NCI-H128 (cell line): ENCODE measurements around the gene MAGI2.

Source experiments
- DNase-seq: peaks from one replicate; lab custom pipeline; 2025; ENCODE audit not compliant: unreplicated experiment; lab: John Stamatoyannopoulos, UW

The MAGI2 gene

DNA sequence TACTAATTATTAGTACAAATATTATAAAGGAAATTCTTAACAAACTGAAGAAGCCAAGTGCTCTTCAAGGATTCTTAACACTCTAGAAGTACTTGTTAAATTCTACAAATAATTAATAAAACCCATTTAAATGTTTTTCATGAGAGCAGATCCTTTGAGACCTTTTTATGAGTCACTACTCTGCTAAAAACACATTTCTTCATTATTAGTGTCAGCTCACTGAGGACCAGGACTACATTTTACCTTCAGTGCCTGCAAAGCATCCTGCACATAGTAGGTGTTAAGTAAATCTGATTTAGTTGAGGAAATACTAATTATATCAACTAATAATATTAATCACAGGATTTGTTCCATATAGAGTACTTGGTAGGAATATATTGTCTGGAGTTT, 1381.3 kb downstream of the MAGI2 start:
- DNase-seq: no peak

DNA sequence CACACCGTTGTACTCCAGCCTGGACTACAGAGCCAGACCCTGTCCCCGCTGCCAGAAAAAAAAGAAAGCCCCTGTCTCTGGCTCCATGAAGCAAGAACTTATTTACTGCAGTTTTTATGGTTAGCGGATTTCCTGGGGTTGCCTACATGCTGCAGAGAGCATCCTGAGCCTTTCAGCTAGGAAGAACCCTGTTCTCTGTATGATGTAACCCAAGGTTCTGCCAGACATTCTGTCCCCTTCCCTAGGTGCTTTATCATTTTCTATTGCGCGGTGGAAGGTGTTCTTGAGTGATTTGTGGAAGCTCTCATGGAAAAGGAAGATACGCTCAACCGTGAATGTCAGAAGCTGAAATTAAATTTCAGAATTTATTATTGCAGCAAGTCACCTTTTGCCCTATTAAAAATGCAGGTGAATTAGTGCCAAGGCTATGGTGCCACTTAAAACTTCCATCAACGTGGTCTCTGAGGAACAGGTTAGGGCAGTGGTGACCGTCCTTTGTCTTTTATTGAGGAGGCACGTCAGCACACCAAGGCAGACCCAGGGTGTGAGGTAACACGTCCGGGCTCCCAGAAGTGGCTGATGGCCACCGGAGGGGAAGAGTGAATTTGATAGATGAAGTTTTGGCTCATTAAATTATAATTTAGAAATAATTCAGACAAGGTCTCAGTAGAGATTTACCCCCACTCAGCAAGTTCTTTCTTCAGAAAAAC, 1381.8 kb downstream of the MAGI2 start:
- no peak for DNase-seq

DNA sequence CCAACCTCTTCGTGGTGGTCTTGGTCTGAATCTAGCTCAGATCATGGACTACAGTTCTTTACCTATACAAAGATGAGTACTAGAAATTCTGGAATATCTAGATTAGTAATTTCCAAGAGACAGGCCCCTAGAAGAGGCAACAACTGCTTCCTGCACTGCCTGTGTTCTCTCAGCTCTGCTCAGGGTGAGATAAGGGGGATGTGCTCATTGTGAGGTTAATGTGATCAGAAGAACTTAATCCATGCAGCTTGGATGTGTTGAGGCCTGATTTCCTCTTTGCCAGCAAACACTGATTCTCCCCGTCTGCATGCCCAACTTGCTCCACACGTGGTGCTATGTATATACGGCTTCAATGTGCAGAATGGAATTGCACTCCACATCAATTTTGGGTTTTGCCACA, 1386.9 kb downstream of the MAGI2 start:
- DNase-seq: no peak

DNA sequence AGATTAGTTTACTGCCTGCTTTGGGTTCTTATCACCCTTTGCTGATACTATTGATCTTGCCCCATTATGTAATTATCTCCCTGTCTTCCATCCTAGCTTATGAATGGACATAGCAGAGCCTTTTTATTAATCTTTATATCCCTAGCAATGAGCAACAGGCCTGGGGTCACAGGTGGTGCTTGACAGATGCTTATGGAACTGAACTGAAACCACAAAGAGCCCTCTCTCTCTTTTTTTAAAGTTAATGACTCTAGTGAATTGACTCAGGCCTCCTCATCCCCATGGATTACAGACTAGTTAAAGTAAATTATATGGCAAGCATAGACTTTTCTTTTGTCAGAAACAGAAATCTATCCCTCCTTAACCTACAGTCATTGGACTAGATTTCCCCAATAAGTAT, 1389.7 kb downstream of the MAGI2 start:
- DNase-seq: no peak

DNA sequence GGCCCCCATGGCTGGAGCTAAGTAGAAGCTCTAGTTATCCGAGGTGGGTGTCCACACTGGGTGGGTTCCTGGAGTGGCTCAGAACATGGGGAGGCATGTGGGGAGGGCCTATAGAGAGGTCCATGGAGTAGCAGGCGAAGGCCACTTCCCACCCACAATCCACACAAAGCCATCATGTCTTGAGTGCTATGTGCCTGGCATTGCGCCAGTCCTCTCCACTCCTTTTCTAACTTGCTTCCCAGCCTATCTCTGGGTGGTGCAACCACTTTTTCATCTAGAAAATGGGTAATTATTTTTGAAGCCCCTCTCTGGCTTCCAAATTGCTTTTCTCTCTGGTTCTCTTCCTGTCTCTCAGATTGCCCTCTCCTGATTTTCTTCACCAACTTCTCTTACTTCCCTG, 1391.3 kb downstream of the MAGI2 start:
- no peak for DNase-seq

DNA sequence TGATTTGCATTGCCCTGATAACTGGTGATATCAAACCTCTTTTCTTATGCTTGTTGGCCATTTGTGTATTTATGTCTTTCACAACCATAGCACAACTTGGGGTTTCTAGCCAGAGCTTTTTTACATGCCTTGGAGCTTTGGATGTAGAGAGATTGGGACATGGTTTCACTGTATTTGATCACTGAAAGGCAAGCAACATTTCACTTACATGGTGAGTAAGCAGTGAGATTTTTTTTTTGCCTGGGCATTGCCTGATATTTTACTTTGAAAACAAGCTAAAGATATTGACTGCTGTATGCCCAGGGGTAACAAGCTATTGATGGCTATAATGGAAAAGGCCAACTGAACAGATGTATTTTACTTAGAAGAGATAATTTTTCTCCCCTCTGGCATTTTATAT, 1395.9 kb downstream of the MAGI2 start:
- no peak for DNase-seq

DNA sequence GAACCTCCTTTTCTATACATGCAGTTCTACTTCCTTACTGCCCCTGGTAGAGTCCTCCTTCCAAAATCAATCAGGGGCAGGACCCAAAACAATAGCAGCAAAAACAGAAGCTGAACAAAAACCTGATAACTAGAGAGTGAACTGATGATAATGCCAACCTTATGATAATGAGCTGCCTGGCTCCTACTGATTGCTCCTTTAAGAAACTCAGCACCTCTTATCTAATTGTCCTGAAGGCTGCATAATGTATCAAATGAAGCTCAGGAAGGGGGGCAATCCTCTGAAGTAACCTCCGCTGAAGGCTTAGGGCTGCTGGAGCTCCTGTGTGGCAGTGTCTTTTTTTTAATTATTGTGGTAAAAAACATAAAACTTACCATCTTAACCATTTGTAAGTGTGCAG, 1397.9 kb downstream of the MAGI2 start:
- no peak for DNase-seq

DNA sequence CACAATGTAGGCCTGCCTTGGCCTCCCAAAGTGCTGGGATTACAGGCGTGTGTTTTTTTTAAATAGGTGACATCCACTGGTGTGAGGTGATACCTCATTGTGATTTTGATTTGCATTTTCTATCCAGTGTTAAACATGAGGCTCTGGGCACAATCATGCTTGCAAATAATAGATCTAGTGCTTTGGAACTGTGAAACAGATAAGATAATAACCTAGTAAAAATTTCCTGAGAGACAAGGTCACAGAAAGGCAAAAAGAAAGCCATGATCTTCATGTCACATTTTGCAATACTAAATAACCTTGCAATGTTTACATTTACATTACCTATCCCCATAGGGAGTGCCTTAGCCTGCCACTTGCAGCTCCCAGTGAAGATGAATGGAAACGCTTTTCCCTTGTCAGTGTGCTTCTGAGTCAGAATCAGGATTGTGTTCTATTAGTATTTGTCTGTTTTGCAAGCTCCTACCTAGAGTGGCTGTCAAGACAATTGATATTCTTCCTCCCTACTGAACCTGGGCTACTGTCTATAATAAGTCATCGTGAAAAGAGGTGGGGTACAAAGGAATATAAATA, 1398.4 kb downstream of the MAGI2 start:
- no peak for DNase-seq

DNA sequence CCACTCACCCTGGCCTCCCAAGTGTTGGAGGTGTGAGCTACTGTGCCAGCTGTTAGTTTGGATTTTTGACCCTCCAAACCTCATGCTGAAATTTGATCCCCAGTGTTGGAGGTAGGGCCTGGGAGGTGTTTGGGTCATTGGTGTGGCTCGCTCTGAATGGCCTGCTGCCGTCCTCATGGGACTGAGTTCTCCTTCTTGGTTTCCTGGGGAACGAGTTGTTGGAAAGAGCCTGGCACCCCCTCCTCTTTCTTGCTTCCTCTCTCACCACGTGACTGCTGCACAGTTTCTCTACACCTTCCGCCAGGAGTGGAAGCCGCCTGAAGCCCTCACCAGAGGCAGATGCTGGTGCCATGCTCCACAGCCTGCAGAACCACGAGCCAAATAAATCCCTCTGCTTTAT, 1401.4 kb downstream of the MAGI2 start:
- no peak for DNase-seq

DNA sequence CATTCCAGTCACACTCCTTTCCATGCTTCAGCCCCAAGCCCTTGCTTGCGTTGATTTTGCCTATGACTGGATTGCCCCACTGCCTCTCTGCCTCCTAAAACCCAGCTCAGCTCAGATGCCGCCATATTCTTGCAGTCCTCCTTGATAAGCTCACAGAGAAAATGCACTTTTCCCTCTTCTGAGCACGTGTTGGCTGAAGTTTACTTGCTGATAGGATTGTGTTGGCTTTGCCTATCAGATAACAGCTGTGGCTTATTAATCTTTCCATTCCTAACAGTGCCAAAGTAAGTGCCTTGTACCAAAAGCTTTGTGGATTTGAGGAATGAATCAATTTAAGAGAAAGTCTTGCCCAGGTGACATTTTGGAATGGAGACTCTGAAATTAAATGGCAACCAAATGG, 1405.7 kb downstream of the MAGI2 start:
- no peak for DNase-seq

DNA sequence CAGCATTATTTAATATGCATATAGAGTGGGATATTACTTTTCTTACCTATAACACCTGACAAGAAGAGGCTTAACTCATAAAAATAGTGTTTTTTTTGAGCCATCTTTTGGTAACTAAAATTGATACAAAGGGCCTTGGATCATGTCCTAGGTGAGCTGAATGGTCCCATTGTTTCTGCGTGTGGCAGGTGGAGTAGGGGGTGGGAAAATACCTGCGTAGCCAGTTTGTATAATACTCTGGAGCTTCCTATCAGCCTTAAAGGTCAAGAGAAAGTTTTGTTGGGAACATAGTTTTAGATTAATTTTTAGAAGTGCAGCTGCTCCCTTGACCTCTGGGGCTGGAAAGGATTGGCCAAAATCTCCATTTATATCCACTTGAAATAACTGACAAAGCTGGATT, 1410.3 kb downstream of the MAGI2 start:
- no peak for DNase-seq

DNA sequence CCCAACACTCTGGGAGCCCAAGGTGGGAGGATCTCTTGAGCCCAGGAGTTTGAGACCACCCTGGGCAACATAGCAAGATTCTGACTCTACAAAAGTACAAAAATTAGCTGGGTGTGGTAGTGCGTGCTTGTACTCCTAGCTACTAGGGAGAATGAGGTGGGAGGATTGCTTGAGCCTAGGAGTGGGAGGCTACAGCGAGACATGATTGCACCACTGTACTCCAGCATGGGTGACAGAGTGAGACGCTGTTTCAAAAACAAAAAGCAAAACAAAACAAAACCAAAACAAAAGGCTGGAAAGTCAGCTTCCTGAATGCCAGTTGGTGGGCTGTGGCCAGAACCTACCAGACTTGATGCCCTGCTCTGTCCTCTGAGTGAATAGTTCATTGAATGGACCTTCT, 1412.0 kb downstream of the MAGI2 start:
- no peak for DNase-seq

DNA sequence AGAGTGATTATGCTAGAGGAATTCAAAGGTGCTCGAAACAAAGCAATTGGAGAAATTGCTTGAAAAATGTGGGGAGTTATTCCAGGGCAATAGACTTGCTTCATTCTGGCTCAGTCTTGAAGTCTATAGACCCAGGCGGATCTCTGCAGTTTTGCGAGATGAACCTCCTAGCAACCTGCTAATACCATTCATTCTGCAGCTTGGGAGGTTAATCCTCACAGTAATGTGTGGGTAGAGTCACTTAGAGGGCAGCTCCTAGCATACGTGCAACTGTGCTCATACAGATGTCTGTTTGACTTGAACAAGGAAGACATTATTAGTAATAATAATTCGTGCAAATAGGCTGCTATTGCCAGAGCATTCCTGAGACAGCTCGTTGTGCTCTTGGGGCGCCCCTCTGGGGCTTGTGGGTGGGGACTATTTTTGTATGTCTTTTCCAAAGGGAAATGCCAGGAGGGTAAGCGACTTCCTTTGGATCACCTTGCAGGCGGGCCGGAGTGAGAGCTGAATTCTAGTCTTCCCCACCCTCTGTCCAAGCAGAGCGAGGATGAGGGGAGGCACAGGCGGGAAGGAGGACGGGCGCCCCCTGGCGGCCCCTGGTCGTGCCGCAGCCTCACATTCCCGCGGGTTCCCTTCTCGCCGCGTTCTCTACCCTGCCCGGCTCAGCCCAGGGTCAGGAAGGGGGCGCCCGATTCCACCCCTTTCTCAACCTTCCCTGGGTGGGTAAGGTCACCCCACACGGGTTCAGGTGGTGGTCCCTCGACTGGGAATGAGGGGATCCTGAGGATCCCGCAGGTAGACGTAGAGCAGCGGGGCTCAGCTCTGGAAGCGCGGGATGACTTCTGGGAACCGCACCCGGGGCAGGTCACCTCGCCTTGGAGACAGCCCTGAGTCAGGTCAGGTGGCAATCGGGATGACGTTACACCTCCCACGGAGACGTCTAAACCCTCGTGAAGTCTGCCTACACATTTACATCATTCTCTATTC, 1413.4 kb downstream of the MAGI2 start:
- no peak for DNase-seq

DNA sequence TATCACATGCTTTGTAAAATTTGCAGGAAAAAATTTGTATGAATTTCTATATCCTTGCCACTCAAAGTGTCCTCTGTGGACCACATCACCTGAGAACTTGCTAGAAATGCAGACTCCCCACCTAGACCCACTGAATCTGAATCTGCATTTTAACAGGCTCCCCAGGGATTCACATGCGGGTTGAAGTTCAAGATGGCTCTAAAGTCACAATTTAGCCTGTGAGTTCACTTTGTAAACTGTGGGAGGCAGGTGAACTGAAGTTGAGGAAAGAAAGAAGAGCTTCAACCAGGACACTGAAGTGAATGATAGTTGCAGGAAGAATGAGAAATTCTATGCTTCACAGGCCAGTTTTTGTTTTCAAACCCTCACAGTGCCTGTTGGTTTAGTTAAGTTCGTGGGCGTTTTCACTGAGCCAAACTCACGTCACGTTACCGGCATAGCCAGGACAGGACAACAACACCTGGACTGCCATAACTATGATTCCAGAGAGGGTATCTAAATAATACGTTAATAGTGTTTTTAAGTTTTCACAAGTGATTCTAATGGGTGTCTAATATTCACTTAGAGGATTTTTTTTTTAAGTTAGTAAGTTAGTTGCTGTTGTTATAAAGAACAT, 1414.9 kb downstream of the MAGI2 start:
- no peak for DNase-seq

DNA sequence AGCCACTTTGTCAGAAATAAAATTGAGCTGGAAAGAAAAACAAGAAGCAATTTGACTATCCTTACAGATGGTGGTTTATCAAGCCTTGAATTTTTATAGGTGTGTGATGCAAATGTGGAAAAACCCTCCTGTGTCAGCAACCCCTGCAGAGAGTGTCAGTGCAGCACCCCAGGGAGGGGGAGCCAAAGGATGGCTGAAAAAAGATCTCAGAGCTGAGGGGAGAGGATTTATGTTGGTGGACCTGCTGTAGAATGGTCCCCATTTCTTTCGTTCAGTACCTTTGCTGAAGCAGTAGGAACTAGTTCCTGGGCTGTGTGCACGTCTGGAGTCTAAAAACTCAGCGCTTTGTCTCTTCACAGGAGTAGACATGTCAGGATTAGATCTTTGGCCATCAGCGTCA, 1415.9 kb downstream of the MAGI2 start:
- no peak for DNase-seq

DNA sequence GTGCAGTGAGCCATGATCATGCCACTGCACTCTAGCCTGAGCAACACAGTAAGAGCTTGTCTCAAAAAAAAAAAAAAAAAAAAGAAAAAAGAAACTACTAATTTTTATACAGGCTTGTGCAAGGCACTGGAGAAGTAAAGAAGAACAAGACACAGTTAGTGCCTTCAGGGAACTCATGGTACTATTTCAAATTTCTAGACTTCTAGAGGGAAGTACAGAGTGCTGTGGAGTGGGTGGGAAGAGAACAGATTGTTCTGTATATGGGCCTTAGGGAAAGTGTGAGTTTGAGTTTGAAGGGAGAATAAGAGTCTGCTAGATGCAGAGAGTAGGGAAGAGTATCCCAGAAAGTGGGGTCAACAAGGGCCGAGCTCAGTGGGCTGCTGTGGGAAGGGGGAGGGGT, 1420.1 kb downstream of the MAGI2 start:
- DNase-seq: no peak

DNA sequence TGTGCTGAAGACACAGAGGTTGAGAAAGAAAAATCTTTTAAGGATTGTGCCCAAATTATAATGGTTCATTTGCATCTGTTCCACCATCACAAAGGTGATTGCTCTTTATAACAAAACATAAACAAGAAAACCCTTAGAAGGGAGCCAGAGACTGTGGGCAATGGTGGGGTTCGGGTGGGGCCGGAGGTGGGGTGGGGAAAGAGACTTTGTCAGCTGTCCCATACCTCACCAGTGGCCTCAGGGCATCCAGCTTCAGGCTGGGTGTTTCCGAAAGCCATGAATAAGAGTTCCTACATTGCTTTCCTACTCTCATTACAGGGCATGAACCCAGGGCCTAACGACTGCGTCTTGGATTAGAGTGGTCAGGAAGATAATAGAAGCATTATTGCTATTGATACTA, 1427.0 kb downstream of the MAGI2 start:
- no peak for DNase-seq

DNA sequence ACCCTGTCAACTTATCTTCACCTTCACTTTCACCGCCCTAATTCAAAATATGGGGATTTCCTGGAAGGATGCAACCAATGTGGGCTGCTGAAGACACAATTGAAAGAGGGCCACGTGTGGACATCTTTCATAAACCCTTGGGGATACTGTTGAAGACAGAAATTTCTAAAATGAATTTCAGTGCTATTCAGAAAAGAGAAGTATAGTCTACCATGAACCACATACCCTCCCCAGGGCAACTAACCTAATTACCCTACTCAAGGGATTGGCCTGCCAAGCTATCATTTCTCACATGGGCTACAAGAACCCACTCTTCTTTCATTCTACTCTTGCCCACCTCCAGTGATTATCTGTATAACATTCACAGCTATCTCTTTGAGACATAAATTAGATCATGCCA, 1428.9 kb downstream of the MAGI2 start:
- no peak for DNase-seq

DNA sequence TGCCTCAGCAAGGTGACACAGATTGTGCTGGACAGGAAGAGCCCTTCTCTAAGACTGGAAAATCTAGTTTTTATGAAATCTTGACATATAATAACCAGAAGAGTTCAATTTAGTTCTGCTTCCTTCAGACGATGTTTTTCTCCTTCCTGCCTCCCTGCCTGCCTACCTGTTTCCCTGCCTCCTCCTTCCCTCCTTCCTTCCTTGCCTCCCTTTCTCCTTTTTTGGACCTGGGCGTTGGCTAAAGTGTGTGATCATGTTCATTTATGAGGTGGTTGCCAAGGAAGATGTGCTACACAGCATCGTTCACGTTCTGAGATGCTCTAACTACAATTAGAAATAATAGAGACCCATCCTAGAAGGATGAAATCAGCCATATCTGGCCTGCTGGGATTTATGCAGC, 1430.3 kb downstream of the MAGI2 start:
- DNase-seq: no peak

DNA sequence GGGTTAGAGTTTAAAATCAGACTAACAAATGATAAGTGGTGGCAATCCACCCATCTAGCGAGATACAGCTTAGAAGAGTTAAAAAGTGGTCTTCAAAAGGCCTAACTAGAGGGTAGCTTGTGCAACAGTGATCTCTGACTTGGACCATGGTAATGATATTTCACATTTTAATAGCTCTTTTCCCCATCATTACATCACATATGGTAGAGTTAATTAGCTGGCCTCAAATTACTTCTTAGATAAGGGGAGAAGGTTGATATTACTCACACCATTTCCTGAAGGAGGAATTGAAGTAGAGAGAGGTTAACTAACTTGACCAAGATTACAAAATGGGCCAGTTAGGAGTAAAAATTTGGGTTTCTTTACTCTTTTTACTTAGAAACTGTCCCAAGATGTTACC, 1431.3 kb downstream of the MAGI2 start:
- no peak for DNase-seq

DNA sequence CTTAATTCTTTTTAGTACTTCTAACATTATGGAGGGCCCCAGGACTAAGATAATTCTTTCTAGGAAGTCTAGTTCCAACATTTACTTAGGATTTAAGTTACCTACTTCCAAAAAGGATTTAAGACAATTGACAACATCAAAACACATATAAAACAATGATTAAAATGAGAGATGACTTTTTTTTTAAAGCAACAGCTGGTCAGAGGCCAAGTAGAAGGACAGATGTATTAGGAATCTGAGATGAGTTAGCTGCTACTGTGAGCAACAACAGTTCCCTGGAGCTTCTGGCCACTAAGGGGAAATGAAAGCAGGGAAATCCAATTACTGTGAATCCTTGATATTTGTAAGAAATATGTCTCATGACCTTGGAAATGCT, 1432.6 kb downstream of the MAGI2 start:
- no peak for DNase-seq
